GM19238 (cell line): Measurements from ENCODE around the gene CREB3L4.
A peak's percentile ranks its signal among the peaks of the same experiment; 100 is the strongest.

Experiments
- DNase-seq: peaks from one replicate; pipeline ENCODE4 v3.0.0; 2011; ENCODE audit warnings: low spot score; ENCODE audit not compliant: insufficient read length

The CREB3L4 gene

GRCh38 chr1:153937331-153937730 is 30.4 kb upstream of the CREB3L4 start:
- DNase-seq, result no peak

- DNase-seq, result no peak
These were observed 28.7 kb upstream of the CREB3L4 start for GRCh38 chr1:153938996-153939395.

- DNase-seq, result no peak
These were observed 28.2 kb upstream of the CREB3L4 start for GRCh38 chr1:153939476-153939875.

GRCh38 chr1:153940756-153941155 is 26.9 kb upstream of the CREB3L4 start:
- no peak for DNase-seq

- DNase-seq, result no peak
These were observed 25.6 kb upstream of the CREB3L4 start for GRCh38 chr1:153941826-153942725.

GRCh38 chr1:153942766-153943549 is 24.7 kb upstream of the CREB3L4 start:
- no peak for DNase-seq

- no peak for DNase-seq
These were observed 23.5 kb upstream of the CREB3L4 start for GRCh38 chr1:153944005-153944826.

GRCh38 chr1:153944827-153945117 is 22.9 kb upstream of the CREB3L4 start:
- no peak for DNase-seq

- DNase-seq, result peak; percentile 87
These were observed 22.4 kb upstream of the CREB3L4 start for GRCh38 chr1:153945131-153945794.

- peak; percentile 96 for DNase-seq
These were observed 21.7 kb upstream of the CREB3L4 start for GRCh38 chr1:153945795-153946621.

- peak; percentile 99 for DNase-seq
These were observed 21.0 kb upstream of the CREB3L4 start, which contains the start of gene DENND4B for GRCh38 chr1:153946622-153947241. TSS of gene DENND4B (minus strand) at chr1:153946718. CDS start at chr1:153944374, 2,344 bp downstream.

- DNase-seq, result no peak
These were observed 16.5 kb upstream of the CREB3L4 start for GRCh38 chr1:153951183-153951582.

- DNase-seq, result no peak
These were observed 15.9 kb upstream of the CREB3L4 start for GRCh38 chr1:153951801-153952200.

GRCh38 chr1:153953859-153954365 is 13.8 kb upstream of the CREB3L4 start:
- no peak for DNase-seq

- no peak for DNase-seq
These were observed 12.9 kb upstream of the CREB3L4 start for GRCh38 chr1:153954826-153955225.

- DNase-seq, result no peak
These were observed 10.5 kb upstream of the CREB3L4 start for GRCh38 chr1:153956997-153957715.

GRCh38 chr1:153957744-153958110 is 10.0 kb upstream of the CREB3L4 start:
- peak; percentile 50 for DNase-seq

- peak; percentile 96 for DNase-seq
These were observed 9.4 kb upstream of the CREB3L4 start, which contains the start of gene CRTC2 for GRCh38 chr1:153958111-153958960. TSS of gene CRTC2 (minus strand) at chr1:153958612. CDS start at chr1:153958497, 115 bp downstream.
